HG02852 (cell line): ENCODE measurements around the gene DCAF12.
A peak's percentile ranks its signal among the peaks of the same experiment; 100 is the strongest.

Experiments
- ATAC-seq: cut with Tn5 transposase; IDR thresholded peaks from one replicate; pipeline ENCODE4 v1.9.1; 2021; ENCODE audit warnings: mild to moderate bottlenecking, moderate library complexity; ENCODE audit not compliant: unreplicated experiment

The DCAF12 gene

DNA sequence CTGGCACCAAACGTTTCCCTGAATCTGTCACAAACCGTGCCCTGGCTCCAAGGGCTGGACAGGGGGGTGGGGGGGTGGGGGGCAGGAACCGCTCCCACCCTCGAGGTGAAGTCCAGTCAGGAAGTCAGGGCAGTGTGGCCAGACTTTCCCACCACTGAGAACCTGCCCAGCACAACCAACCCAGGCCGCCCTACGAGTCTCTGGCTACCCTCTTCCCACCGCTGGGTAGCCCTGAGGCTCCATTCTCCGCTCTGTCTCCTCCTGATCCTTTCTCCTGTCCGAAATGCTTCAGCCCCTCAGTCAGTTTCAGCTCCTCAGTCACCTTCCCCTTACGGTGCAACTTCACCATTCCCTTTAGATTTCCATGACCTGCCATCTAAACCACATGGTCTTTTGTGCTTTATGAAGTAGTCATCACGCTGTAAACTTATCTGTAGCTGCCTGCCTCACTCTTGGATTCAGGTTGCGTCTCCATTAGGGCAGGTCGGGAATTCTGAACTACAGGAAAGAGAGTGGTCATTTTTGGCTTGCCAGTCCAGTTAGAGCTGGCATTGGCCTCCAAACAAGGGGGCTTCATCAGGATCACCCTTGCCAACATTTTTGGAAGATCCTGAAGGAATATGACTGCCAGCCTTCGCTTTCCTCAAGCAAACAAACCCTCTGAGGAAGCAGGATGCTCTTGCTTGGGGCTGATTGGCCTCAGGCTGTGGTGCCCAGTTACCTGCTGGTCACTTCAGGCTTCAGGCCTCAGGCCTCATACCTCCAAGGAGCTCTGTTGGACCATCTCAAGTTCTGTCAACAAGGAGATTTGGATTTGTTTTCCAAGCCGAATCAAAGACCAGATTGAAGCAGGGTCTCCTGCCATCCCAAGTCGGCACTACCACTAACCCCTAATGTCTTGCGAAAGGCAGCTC lies 794 bp upstream of the DCAF12 start:
- no peak for ATAC-seq

DNA sequence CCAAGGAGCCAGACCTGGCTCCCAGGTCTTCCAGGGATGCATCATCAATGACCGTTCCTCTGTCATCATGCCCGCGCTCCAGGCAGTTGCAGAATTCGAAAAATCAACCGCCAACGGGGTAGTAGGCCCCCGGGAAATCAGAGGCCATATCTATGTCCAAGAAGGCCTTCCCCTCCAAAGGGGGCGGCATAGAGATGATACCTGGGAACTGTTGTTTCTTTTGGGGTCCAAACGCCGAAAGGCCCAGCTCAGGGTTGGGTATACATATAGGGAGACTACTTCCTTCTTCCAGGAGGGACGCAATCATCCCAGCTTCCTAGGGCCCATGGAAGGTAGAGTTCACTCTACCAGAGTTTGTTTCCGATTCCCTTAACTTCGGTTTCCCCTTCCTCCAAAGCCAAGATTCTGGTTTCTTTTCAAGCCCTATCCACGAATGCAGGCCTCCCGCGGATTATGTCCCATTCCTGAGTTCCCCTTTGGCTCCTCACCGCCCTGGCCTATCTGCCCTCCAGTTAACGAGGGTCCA lies 754 bp downstream of the DCAF12 start:
- ATAC-seq: no peak

- no peak for ATAC-seq
Observed at GRCh38 chr9:34124926-34125325, 1.6 kb downstream of the DCAF12 start.

DNA sequence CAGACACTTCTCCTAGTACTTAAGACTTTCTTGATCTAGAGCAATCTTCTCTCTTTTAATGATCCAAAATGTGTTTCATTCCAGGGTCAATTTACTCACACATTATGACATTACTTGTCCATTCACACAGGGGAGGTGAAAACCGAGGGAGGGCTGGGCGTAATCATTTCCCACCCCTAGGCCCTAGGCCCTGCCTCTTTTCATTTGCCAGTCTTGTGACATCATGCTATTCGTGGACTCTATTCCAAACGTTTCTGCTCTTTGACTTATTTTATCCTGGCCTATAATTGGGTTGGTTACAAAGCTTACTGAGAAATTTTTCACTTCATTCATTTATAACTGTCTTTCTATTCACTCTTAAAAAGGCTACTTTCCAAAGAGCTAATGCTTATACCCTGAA lies 2.4 kb downstream of the DCAF12 start:
- ATAC-seq: no peak

DNA sequence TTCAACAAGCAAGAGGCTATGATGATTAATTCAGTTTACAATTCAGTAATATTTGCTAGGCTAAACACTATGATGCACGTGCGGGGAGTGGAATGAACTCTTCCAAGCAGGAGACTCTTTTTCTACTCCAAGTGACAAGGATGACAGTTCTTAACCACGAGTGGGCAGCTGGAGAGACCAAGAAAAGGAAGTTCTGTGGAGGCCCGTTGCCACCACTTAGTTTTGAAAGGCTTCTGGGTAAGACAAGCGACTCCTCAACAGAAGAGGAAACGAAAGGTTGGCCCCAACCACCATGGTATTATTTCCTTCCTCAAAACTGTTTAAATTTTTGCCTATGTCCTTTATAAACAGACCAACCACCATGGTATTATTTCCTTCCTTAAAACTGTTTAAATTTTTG lies 2.8 kb downstream of the DCAF12 start:
- ATAC-seq: peak; percentile 38

DNA sequence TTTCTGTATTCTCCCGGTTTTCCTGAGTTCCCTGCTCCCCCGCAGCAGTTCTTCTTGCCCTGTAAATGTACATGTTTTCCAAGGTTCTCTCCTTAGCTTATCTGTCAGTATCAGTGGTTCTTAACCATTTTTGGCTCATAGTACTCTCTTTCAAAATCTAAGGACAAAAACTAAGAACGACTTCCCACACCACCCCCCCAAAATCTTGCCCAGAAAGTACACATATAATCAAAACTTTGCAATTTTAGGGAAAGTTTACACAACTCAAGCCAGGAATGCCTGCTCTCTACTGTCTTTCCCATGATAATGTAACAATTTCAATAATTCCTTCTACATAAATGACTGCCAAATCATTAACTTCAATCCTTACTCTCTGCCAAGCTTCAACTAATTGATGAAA lies 4.5 kb downstream of the DCAF12 start:
- no peak for ATAC-seq

DNA sequence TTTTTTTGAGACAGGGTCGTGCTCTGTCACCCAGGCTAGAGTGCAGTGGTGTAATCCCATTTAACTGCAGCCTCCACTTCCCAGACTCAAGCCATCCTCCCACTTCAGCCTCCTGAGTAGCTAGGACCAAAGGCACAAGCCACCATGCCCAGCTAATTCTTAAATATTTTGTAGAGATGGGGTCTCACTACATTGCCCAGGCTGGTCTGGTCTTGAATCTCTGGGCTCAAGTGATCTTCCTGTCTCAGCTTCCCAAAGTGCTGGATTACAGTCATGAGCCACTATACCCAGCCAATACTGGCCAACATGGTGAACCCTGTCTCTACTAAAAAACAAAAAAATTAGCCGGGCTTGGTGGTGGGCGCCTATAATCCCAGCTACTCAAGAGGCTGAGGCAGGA lies 6.8 kb downstream of the DCAF12 start:
- ATAC-seq: no peak

DNA sequence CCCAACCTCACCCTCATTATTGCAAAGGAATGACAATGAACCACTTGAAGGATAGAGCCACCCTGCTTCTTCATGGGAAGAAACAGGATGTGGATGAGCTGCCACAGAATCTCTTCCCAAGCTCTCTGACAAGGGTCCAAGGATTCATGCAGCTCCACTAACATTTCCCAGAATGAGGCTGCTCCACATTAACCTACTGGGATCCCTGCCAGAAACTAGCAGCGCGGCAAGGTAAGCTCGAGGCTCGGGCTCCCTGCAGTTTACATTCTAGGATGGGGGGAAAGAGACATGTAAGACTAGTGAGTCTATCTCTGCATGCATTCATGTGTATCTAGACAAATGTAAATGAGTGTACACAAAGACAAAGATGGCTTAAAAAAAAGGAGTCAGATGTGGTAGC lies 12.1 kb downstream of the DCAF12 start:
- no peak for ATAC-seq

- no peak for ATAC-seq
Observed at GRCh38 chr9:34106110-34106509, 20.4 kb downstream of the DCAF12 start.

DNA sequence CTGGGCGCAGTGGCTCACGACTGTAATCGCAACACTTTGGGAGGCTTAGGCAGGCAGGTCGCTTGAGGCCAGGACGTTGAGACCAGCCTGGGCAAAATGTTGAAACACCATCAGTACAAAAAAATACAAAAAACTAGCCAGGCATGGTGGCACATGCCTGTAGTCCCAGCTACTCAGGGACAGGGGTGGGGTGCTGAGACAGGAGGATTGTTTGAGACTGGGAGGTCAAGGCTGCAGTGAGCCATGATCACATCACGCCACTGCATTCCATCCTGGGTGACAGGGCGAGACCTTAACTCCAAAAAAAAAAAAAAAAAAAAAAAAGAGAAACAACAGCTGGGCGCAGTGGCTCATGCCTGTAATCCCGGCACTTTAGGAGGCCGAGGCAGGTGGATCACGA lies 23.7 kb downstream of the DCAF12 start:
- ATAC-seq: no peak

DNA sequence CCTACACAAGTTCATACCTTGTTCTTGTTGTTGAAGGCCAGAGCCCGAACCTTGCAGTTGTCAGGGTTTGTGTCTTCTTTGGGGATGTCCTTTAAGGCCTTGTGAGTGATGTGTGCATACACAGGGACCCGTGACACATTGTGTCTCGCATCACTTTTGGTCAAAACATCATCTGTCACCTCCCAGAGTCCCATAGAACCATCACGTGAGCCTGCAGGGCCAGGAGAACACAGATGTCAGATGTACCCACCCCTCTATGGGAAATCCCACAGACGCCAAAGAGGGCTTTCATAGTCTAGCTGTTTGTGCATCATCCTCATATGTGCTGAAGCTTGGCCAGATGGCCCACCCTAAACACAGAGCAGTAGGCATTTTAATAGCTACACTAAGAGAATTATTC lies 28.2 kb downstream of the DCAF12 start:
- peak; percentile 55 for ATAC-seq

- ATAC-seq: peak; percentile 75
Observed at GRCh38 chr9:34097865-34098264, 28.6 kb downstream of the DCAF12 start.

- ATAC-seq: no peak
Observed at GRCh38 chr9:34096751-34097150, 29.7 kb downstream of the DCAF12 start.

DNA sequence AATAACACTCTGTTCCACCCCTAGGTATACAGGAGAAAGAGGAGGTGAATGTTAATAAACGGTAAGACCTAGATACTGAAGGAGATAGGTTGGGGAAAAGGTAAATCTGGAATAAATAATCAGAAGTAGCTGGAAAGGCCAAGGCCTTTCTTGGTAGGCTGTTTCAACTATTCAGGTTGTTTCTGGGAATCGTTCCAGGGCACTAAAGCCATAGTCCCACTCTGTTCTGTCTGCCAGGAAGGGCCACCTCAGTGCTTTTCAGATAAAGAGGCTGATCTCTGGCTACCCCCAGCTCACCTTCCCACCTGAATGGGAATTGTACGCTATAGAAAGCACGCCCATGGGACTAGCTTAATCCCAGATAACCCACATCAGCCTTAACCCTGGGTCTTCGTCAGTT lies 32.9 kb downstream of the DCAF12 start:
- no peak for ATAC-seq

- ATAC-seq: no peak
Observed at GRCh38 chr9:34089311-34089710, 37.2 kb downstream of the DCAF12 start.

DNA sequence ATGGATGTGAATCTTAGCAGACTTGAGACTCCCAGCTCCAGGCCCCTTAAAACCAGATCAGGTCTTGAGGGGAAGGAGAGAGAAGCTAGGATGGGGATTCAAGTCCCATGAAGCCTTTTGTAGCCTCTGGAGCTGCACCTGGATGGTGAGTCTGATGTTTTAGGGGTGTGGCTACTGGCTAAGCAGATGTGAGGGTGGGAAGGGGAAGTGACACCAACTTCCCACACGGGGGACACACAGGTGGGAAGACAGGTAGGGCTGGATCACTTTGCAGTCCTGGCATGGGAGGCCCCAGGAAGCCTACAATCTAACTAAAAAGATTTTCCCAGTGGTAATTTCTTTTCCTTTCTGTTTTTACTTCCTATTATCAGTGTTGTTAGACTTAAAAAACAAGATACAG lies 39.1 kb downstream of the DCAF12 start:
- no peak for ATAC-seq

- ATAC-seq: no peak
Observed at GRCh38 chr9:34086864-34087263, 39.6 kb downstream of the DCAF12 start.

DNA sequence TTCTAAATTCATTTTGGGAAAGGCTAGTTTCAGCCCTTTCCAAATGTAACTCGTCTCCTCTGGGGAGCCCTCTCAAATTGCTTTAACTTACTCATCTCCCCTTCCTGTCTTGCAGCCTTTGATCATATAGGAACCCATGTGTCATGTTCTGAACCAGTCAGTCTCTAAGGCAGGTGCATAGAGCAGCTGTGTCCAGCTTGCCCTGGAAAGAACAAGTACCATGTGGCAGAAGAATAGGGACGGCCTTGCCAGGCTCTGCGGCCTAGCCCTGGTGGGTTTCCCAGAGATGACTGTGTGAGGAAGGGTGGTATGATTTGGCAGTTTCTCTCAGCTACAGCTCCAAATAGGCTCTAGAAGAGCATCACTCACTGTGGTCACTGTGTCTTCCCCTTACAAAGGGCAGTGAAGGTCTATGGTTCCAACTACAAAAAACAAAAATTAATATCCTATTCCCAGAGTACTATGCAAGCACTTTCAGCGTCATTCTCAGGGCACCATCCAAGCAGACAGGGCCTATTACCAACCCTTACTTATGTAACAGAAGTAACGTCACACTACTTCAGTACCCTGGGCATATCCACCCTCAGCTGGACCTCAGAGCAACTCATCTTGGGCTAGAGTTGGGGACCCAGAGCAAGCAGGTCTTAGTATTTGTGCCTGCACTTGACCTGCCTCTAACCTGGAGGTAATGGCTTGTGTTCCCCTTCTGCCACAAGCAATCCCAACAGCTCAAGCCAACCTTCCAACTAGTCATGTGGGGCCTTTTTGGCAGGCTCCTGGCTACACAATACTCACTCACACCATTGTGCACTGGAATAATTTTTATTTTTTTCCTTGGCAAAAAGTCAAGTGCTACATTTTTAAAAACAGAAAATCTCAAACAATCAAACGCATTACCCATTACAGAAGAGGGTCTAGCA lies 40.7 kb downstream of the DCAF12 start:
- ATAC-seq: no peak

GRCh38 chr9:34084562-34084961 lies 41.9 kb downstream of the DCAF12 start:
- no peak for ATAC-seq

GRCh38 chr9:34079181-34079580 lies 47.3 kb downstream of the DCAF12 start:
- no peak for ATAC-seq

DNA sequence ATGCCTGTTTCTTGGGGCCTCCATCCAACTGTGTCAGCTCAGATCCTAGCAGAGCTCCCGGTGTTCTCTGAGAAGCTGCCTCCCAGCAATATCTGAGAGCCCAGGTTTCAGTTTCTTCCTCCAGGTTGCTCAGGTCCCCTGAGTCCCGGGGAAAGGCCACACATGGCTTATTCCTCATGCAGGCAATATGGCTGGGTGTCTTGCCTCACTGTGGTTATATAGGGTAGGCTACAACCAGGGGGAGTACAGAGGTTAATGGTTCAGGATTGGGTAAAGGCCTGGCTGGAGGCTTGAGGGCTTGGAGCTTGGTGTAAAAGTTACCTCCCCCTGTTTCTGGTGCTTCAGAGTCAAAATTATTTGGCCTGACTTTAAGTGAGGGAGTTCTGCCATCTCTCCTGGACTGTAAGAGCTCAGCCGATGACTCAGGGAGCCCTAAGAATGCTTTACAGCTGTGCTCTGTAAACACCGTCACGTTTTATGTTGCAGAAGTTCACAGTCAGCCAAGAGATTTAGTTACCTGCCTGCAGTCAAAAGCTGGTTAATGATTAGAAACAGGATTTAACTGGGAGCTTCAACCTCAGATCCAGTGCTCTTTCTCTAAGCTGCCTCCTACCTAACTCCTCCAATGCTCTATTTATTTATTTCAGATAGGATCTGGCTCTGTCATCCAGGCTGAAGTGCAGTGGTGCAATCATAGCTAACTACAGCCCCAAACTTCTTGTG lies 53.5 kb downstream of the DCAF12 start:
- ATAC-seq: no peak
